ENCODE results near the gene GFOD2. TPM values are rescaled to one million over a fixed set of nuclear protein-coding genes. Genes with fewer than 3 reads are reported as not detected.
A peak's percentile ranks its signal among the peaks of the same experiment; 100 is the strongest.

Gene GFOD2
- total and polyA plus RNA-seq, 2 experiments from 2014 or later = 11.4 to 17.5 TPM

- peaks cover 82% of the 10 kb centered on the region for H3K79me2 ChIP-seq (ENCODE audit: insufficient read depth)
- H2AFZ ChIP-seq = no peak overlapping the region
- DNase-seq = no peak
- in situ Hi-C loops (cut with MboI) = no loop called here
- H3K9ac ChIP-seq = no peak overlapping the region
- H3K27ac ChIP-seq = no peak overlapping the region
- H4K20me1 ChIP-seq (ENCODE audit: insufficient read depth) = no peaks in the 10 kb centered on the region; the same call in 1 of the 2 replicates
- no peaks in the 10 kb centered on the region for H3K36me3 ChIP-seq (ENCODE audit: low read depth)
- H3K4me2 ChIP-seq (ENCODE audit: unreplicated experiment) = no peak overlapping the region
- WGBS, 2 experiments (ENCODE audit: low coverage in 1 of 2, low lambda C conversion rate in 2 of 2, missing lambda C conversion rate in 2 of 2) = 94 to 100% methylated on average over 1 of the region's 1 CpG
- no peaks in the 10 kb centered on the region for H3K9me3 ChIP-seq (ENCODE audit: low read depth)
- TF ChIP-seq EZH2phosphoT487 (IDR thresholded peaks at IDR 0.05; ENCODE audit: insufficient read depth, low read depth) = no peak
- TF ChIP-seq EZH2 (IDR thresholded peaks at IDR 0.05; ENCODE audit: insufficient read depth, poor library complexity, severe bottlenecking) = no peak
- no peak overlapping the region for H3K4me3 ChIP-seq
- peaks cover 13% of the 10 kb centered on the region for H3K4me1 ChIP-seq (ENCODE audit: insufficient read depth)
- no peaks in the 10 kb centered on the region for H3K9me2 ChIP-seq (ENCODE audit: insufficient read depth)
- peaks cover 20% of the 10 kb centered on the region for H3F3A ChIP-seq (ENCODE audit: insufficient read depth)
- no peaks in the 10 kb centered on the region for H3K27me3 ChIP-seq (replicated peaks; ENCODE audit: insufficient read depth)
Observed at GRCh38 chr16:67709050-67709449, 10.1 kb downstream of the GFOD2 start.

DNA sequence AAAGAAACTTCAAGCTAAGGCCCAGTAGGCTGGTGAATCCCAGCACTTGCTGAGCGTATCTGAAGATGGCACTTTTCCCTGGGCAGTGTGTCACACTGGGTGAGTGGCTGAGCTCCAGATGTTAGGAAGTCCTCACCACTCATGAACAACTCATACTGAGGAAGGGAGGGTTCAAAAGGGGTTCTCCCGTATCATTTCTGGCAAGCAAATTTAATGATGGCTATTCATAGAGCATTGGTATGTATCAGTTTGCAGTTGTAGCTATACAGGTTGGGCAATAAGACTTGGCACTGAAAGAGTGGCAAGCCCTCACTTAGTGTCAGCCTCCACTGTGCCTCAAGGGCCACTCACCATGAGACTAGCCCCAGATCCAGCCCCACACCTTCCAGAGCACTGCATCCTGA lies 10.7 kb downstream of the GFOD2 start:
- TF ChIP-seq EZH2 (IDR thresholded peaks at IDR 0.05; ENCODE audit: insufficient read depth, poor library complexity, severe bottlenecking) (no peak), EZH2phosphoT487 (IDR thresholded peaks at IDR 0.05; ENCODE audit: insufficient read depth, low read depth) (no peak)
- 15 to 17% methylated on average over 2 of the region's 2 CpGs for WGBS, 2 experiments (ENCODE audit: low coverage in 1 of 2, low lambda C conversion rate in 2 of 2, missing lambda C conversion rate in 2 of 2)
- Histone ChIP-seq H3K4me2 (ENCODE audit: unreplicated experiment) (no peak overlapping the region), H3K4me3 (no peak overlapping the region), H3K27ac (peak overlapping the region; percentile 17; the same call in 1 of the 2 replicates), H3K36me3 (ENCODE audit: low read depth) (no peaks in the 10 kb centered on the region), H3F3A (ENCODE audit: insufficient read depth) (peaks cover 20% of the 10 kb centered on the region), H3K79me2 (ENCODE audit: insufficient read depth) (peaks cover 82% of the 10 kb centered on the region), H3K9me3 (ENCODE audit: low read depth) (no peaks in the 10 kb centered on the region), H3K9me2 (ENCODE audit: insufficient read depth) (no peaks in the 10 kb centered on the region), H2AFZ (no peak overlapping the region), H3K9ac (no peak overlapping the region), H4K20me1 (ENCODE audit: insufficient read depth) (no peaks in the 10 kb centered on the region), H3K27me3 (replicated peaks; ENCODE audit: insufficient read depth) (no peaks in the 10 kb centered on the region), H3K4me1 (ENCODE audit: insufficient read depth) (peaks cover 13% of the 10 kb centered on the region)
- peak; percentile 91 for DNase-seq
- in situ Hi-C loops (cut with MboI) = no loop called here

GRCh38 chr16:67707790-67708189 lies 11.3 kb downstream of the GFOD2 start:
- no peak for TF ChIP-seq EZH2 (IDR thresholded peaks at IDR 0.05; ENCODE audit: insufficient read depth, poor library complexity, severe bottlenecking)
- TF ChIP-seq EZH2phosphoT487 (IDR thresholded peaks at IDR 0.05; ENCODE audit: insufficient read depth, low read depth) = no peak
- DNase-seq = no peak
- H3K79me2 ChIP-seq (ENCODE audit: insufficient read depth) = peaks cover 82% of the 10 kb centered on the region

DNA sequence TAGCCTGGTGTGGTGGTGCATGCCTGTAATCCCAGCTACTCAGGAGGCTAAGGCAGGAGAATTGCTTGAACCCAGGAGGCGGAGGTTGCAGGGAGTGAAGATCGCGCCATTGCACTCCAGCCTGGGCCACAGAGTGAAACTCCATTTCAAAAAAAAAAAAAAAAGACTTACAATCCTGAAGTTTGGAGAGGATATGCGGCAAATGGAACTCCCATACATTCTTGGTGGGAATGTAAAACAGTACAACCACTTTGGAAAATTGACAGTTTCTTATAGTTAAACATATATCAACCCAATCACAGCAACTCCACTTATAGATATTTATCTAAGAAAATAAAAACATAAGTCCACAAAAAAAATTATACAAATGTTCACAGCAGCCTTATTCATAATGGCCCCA lies 11.9 kb downstream of the GFOD2 start:
- Histone ChIP-seq H3K9me3 (ENCODE audit: low read depth) (no peaks in the 10 kb centered on the region), H4K20me1 (ENCODE audit: insufficient read depth) (no peaks in the 10 kb centered on the region), H3K36me3 (ENCODE audit: low read depth) (no peaks in the 10 kb centered on the region)

More at GRCh38 chr16:67707790-67708189, 11.3 kb downstream of the GFOD2 start:
- Histone ChIP-seq H3K9ac (no peak overlapping the region), H3K27ac (peak overlapping the region; percentile 17; the same call in 1 of the 2 replicates), H3K27me3 (replicated peaks; ENCODE audit: insufficient read depth) (no peaks in the 10 kb centered on the region), H3K4me1 (ENCODE audit: insufficient read depth) (peaks cover 13% of the 10 kb centered on the region), H3K9me2 (ENCODE audit: insufficient read depth) (no peaks in the 10 kb centered on the region), H3K4me3 (no peak overlapping the region), H3K9me3 (ENCODE audit: low read depth) (no peaks in the 10 kb centered on the region), H3K36me3 (ENCODE audit: low read depth) (no peaks in the 10 kb centered on the region), H2AFZ (no peak overlapping the region), H4K20me1 (ENCODE audit: insufficient read depth) (no peaks in the 10 kb centered on the region), H3K4me2 (ENCODE audit: unreplicated experiment) (no peak overlapping the region), H3F3A (ENCODE audit: insufficient read depth) (peaks cover 20% of the 10 kb centered on the region)
- in situ Hi-C loops (cut with MboI) = no loop called here
- WGBS, 2 experiments (ENCODE audit: low coverage in 1 of 2, low lambda C conversion rate in 2 of 2, missing lambda C conversion rate in 2 of 2) = 97 to 99% methylated on average over 5 of the region's 5 CpGs

DNA sequence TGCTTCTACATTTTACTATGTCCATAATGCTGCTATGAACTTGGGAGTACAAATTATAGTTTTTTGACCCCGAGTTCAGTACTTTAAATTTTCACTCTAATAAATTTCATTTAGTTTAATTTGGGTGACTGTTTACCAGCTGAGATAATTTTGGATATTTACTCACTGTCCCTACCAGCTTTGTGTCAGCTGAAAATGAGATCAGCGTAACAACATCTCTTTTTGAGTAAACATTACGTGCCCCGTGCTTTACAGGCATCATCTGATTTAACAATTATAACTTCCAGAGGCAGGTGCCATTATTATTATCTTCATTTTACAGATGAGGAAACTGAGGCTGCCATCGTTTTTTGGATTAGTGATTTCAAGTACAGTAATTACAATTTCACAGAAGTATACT lies 15.0 kb downstream of the GFOD2 start:
- in situ Hi-C loops (cut with MboI) = no loop called here
- peaks cover 87% of the 10 kb centered on the region for H3K79me2 ChIP-seq (ENCODE audit: insufficient read depth)
- no peak overlapping the region for H3K9ac ChIP-seq
- no peaks in the 10 kb centered on the region for H3K27me3 ChIP-seq (replicated peaks; ENCODE audit: insufficient read depth)
- no peaks in the 10 kb centered on the region for H3K9me2 ChIP-seq (ENCODE audit: insufficient read depth)
- WGBS, 2 experiments (ENCODE audit: low coverage in 1 of 2, low lambda C conversion rate in 2 of 2, missing lambda C conversion rate in 2 of 2) = 96 to 97% methylated on average over 5 of the region's 5 CpGs
- no peaks in the 10 kb centered on the region for H4K20me1 ChIP-seq (ENCODE audit: insufficient read depth)
- no peak overlapping the region for H3K4me2 ChIP-seq (ENCODE audit: unreplicated experiment)
- H3K27ac ChIP-seq = no peak overlapping the region
- H2AFZ ChIP-seq = no peak overlapping the region
- no peak overlapping the region for H3K4me3 ChIP-seq
- H3K36me3 ChIP-seq (ENCODE audit: low read depth) = no peaks in the 10 kb centered on the region
- DNase-seq = no peak
- H3F3A ChIP-seq (ENCODE audit: insufficient read depth) = peaks cover 13% of the 10 kb centered on the region
- no peaks in the 10 kb centered on the region for H3K9me3 ChIP-seq (ENCODE audit: low read depth)
- no peak for TF ChIP-seq EZH2 (IDR thresholded peaks at IDR 0.05; ENCODE audit: insufficient read depth, poor library complexity, severe bottlenecking)
- TF ChIP-seq EZH2phosphoT487 (IDR thresholded peaks at IDR 0.05; ENCODE audit: insufficient read depth, low read depth) = no peak
- H3K4me1 ChIP-seq (ENCODE audit: insufficient read depth) = peaks cover 11% of the 10 kb centered on the region

More for the DNA sequence above, 11.9 kb downstream of the GFOD2 start:
- Histone ChIP-seq H3K27me3 (replicated peaks; ENCODE audit: insufficient read depth) (no peaks in the 10 kb centered on the region), H3K27ac (no peak overlapping the region), H3K79me2 (ENCODE audit: insufficient read depth) (peaks cover 85% of the 10 kb centered on the region), H3K4me3 (no peak overlapping the region), H3K4me2 (ENCODE audit: unreplicated experiment) (no peak overlapping the region), H2AFZ (no peak overlapping the region), H3K9me2 (ENCODE audit: insufficient read depth) (no peaks in the 10 kb centered on the region), H3F3A (ENCODE audit: insufficient read depth) (peaks cover 20% of the 10 kb centered on the region), H3K4me1 (ENCODE audit: insufficient read depth) (peaks cover 13% of the 10 kb centered on the region), H3K9ac (no peak overlapping the region)
- WGBS, 2 experiments (ENCODE audit: low coverage in 1 of 2, low lambda C conversion rate in 2 of 2, missing lambda C conversion rate in 2 of 2) = 92 to 95% methylated on average over 4 of the region's 4 CpGs
- DNase-seq = no peak
- in situ Hi-C loops (cut with MboI) = no loop called here
- no peak for TF ChIP-seq EZH2 (IDR thresholded peaks at IDR 0.05; ENCODE audit: insufficient read depth, poor library complexity, severe bottlenecking)
- TF ChIP-seq EZH2phosphoT487 (IDR thresholded peaks at IDR 0.05; ENCODE audit: insufficient read depth, low read depth) = no peak
